Thyroid gland (tissue), 4 donors: Measurements from ENCODE around the gene GRIK4. TPM values are rescaled to one million over a fixed set of nuclear protein-coding genes. Genes with fewer than 3 reads are reported as not detected.

ENCODE experiments used
- DNase-seq, 2 donors: peaks; one replicate each; pipeline ENCODE4 v3.0.0-alpha.2; 2019
- H3K27ac ChIP-seq, 3 donors: fragments of 200-600 bp; sonication (generic); 1 replicate in 2 of 3; 2 replicates in 1 of 3; pipeline ENCODE4 v1.5.1; 2016 to 2019; ENCODE audit warnings: mild to moderate bottlenecking in 1 of 3, moderate library complexity in 1 of 3
- H3K27me3 ChIP-seq: fragments of 200-600 bp; sonication (generic); one replicate; pipeline ENCODE4 v1.5.1; 2019
- H3K36me3 ChIP-seq, 2 donors: fragments of 200-600 bp; sonication (generic); one replicate each; pipeline ENCODE4 v1.5.1; 2016 to 2019
- H3K4me1 ChIP-seq, 2 donors: fragments of 200-600 bp; sonication (generic); one replicate each; pipeline ENCODE4 v1.5.1; 2017 to 2019
- H3K4me3 ChIP-seq, 3 donors: fragments of 200-600 bp; sonication (generic); replicated peaks in 1 of 3; 1 replicate in 2 of 3; 2 replicates in 1 of 3; pipeline ENCODE4 v1.5.1; 2016; ENCODE audit warnings: mild to moderate bottlenecking in 1 of 3
- H3K9me3 ChIP-seq: fragments of 200-600 bp; sonication (generic); one replicate; pipeline ENCODE4 v1.5.1; 2017
- CTCF ChIP-seq, 6 experiments: fragments of 200-600 bp in 3 of 6; fragments of 450-650 bp in 3 of 6; sonication (generic) in 3 of 6; IDR thresholded peaks; one replicate each; pipeline ENCODE4 v1.5.1; 2016 to 2019; ENCODE audit warnings: antibody characterized with exemption in 6 of 6, mild to moderate bottlenecking in 2 of 6, inconsistent platforms in 1 of 6, moderate library complexity in 1 of 6
- POLR2A ChIP-seq, 2 donors: fragments of 450-650 bp; IDR thresholded peaks; one replicate each; pipeline ENCODE4 v1.6.1; 2017; ENCODE audit warnings: antibody characterized with exemption in 2 of 2, mild to moderate bottlenecking in 2 of 2, moderate library complexity in 1 of 2
- WGBS, 2 donors: methylation state at CpG; one replicate each; pipeline ENCODE4 v1.1.5; 2017; 5-methylcytosine and 5-hydroxymethylcytosine counted together
- intact Hi-C: fragments of 100-400 bp; cut with DNase I; formaldehyde crosslinking; loops from one replicate; pipeline ENCODE4 v1.15.1; 2023
- total RNA-seq, 4 donors: library from RNA; depleted of rRNA; stranded (reverse); fragments of >200 nt; gene quantifications; one replicate each; pipeline ENCODE4 v1.2.3, GENCODE V29; 2016

Gene GRIK4
- total RNA-seq, 4 donors from 2014 or later = 0.54 to 3.7 (median 0.99) TPM

DNA sequence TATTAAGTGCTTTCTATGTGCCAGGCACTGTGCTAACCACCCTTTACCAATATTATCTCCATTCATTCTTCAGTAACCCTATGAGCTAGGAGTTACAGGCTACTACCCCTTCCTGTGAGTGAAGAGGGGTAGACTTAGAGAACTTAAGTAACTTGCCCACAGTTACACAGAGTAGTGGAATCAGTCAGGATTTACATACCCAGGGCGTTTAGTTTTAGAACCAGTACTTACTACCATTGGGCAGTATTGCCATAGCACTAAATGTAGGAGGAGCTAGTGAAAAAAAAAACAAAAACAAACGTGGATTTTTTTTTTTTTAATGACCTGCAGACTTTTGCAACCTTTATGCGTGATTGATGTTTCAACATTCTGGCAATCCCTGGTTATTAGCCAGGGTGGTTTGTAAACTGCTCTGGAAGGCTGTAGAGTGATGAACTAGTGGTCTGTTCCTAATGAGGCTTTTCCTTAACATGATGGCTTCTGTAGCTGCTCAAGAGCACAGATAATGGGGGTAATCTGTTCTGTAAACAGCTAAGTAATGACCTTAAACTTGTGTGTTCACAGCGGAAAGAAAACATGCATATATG is 523.7 kb downstream of the GRIK4 start:
- 68 to 74% methylated on average over 4 of the region's 4 CpGs for WGBS, 2 donors
- no peaks in the 10 kb centered on the region for H3K9me3 ChIP-seq
- intact Hi-C loops = no loop called here

DNA sequence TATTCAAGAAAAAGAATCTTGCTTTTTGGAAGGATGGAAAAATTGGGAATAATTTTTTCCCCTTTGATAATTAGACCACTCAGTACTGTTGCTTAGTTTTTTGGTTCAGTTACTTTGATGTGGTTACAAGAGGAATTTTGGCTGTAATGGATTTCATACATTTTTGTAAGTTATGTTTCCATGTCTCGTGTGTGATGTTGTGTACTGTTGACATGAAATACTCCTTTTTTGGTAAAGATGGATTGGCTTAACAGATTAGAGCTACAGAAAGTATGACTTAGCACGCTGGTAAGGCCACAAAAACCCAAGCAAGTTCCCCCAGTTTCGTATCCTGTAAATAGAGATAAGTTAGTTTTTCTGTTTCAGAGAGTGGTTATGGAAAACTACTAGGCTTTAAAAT is 524.2 kb downstream of the GRIK4 start:
- Histone ChIP-seq H3K27me3 (no peaks in the 10 kb centered on the region), H3K4me3 (no peak overlapping the region), H3K36me3 (no peaks in the 10 kb centered on the region), H3K4me1 (no peaks in the 10 kb centered on the region), H3K9me3 (no peaks in the 10 kb centered on the region), H3K27ac (no peak overlapping the region)
- 80 to 84% methylated on average over 3 of the region's 3 CpGs for WGBS, 2 donors
- TF ChIP-seq CTCF (IDR thresholded peaks at IDR 0.05) (no peak), POLR2A (IDR thresholded peaks at IDR 0.05) (no peak)
- DNase-seq = no peak
- intact Hi-C loops = no loop called here

More for the DNA sequence above, 523.7 kb downstream of the GRIK4 start:
- Histone ChIP-seq H3K4me3 (no peak overlapping the region), H3K27ac (no peak overlapping the region), H3K27me3 (no peaks in the 10 kb centered on the region), H3K36me3 (no peaks in the 10 kb centered on the region), H3K4me1 (no peaks in the 10 kb centered on the region)
- no peak for TF ChIP-seq CTCF (IDR thresholded peaks at IDR 0.05)
- TF ChIP-seq POLR2A (IDR thresholded peaks at IDR 0.05) = no peak
- DNase-seq = no peak

GRCh38 chr11:121037016-121037415 is 525.5 kb downstream of the GRIK4 start:
- no peaks in the 10 kb centered on the region for H3K27me3 ChIP-seq
- no peaks in the 10 kb centered on the region for H3K4me1 ChIP-seq
- DNase-seq = no peak
- no peak for TF ChIP-seq POLR2A (IDR thresholded peaks at IDR 0.05)
- TF ChIP-seq CTCF (IDR thresholded peaks at IDR 0.05) = no peak
- H3K36me3 ChIP-seq = no peaks in the 10 kb centered on the region
- intact Hi-C loops = no loop called here
- H3K27ac ChIP-seq = no peak overlapping the region
- H3K9me3 ChIP-seq = no peaks in the 10 kb centered on the region
- 83 to 87% methylated on average over 1 of the region's 1 CpG for WGBS, 2 donors
- no peak overlapping the region for H3K4me3 ChIP-seq

Other genes with a start within 250 kb of the GRIK4 start
- gene TLCD5, start 186.4 kb upstream of the GRIK4 start, total RNA-seq = 10 to 100 TPM; 12.5 to 14.0 (median 13.4) TPM
- 100 to 1,000 TPM; 169 to 268 (median 197) TPM for gene ARHGEF12, start 175.3 kb upstream of the GRIK4 start, total RNA-seq